ENCODE data around the gene FEM1C. TPM values are rescaled to one million over a fixed set of nuclear protein-coding genes. Genes with fewer than 3 reads are reported as not detected.
A peak's percentile ranks its signal among the peaks of the same experiment; 100 is the strongest.

The FEM1C gene
- total and polyA plus RNA-seq, 9 donors, result 16.7 to 25.2 (median 22.3) TPM

DNA sequence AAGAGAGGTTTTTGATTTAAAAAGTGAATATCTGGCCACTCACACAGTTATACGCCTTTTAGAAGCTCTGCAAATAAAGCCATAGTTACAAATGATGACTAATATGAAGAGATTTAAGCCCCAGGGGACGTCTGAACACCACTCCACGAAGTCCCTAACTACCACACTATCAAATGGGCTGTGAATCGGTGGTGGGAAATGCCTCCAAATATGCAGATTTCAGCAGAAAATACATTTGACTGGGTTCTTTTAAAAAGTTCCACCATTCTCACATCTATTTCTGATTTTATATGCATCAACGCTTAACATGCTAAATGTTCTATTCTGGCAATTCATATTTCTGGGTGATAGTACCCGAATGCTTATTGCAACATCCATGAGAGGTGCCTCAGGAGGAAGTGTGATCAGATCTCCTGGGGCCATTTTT, 35.2 kb upstream of the FEM1C start:
- Histone ChIP-seq H3K4me3 (ENCODE audit: low read length) (no peak overlapping the region), H3K27ac (ENCODE audit: low read length) (no peak overlapping the region), H3K36me3 (ENCODE audit: control insufficient read depth, insufficient read depth, low read length) (peaks cover 5% of the 10 kb centered on the region), H3K4me1 (ENCODE audit: control insufficient read depth, insufficient read depth, low read length) (no peaks in the 10 kb centered on the region), H3K9me3 (replicated peaks; ENCODE audit: control insufficient read depth, low read depth, low read length) (no peaks in the 10 kb centered on the region), H3K27me3 (ENCODE audit: control insufficient read depth, insufficient read depth, low read length) (no peaks in the 10 kb centered on the region)
- WGBS (ENCODE audit: insufficient coverage), result no CpG with 5 or more reads among the region's 6 CpGs
- no peak for DNase-seq

DNA sequence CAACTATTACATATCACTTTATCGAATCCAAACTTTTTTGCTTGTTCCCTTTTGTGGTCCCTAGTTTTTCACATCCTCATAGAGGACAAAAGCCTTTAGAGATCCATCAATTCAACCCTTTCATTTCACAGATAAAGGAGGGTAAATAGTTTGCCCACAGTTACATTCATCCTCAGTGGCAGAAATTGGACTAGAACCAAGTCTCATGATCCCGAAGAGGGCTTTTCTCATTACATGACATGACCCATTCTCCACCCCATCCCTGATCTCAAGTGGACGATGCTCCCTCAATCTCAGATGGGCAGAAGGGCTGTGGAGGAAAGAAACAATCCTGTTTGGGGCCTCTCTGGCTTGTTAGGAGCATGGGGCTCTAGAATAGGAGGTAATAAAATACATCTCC, 34.6 kb upstream of the FEM1C start:
- Histone ChIP-seq H3K4me1 (ENCODE audit: control insufficient read depth, insufficient read depth, low read length) (no peaks in the 10 kb centered on the region), H3K4me3 (ENCODE audit: low read length) (no peak overlapping the region), H3K9me3 (replicated peaks; ENCODE audit: control insufficient read depth, low read depth, low read length) (no peaks in the 10 kb centered on the region), H3K36me3 (ENCODE audit: control insufficient read depth, insufficient read depth, low read length) (peaks cover 5% of the 10 kb centered on the region), H3K27ac (ENCODE audit: low read length) (no peak overlapping the region), H3K27me3 (ENCODE audit: control insufficient read depth, insufficient read depth, low read length) (no peaks in the 10 kb centered on the region)
- WGBS (ENCODE audit: insufficient coverage), result no CpG with 5 or more reads among the region's 3 CpGs
- DNase-seq, result no peak

DNA sequence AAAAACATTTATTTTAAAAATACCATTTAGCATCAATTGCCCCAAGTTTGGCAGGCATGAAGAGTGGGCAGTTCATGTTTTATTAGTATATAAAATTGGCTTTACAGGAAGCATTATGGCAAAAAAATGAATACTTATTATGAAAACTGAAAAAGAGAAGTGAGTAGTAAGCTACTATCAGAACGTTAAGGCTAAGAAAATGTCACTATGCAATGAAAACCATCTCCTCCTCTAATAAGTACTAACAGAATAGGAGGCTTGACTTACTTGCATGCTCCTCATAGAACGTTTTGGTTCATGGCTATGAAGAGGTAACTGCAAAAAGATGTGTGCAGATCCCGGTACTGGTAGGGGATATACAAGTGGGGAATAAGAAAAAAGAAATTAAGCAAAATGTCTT, 34.1 kb upstream of the FEM1C start:
- H3K9me3 ChIP-seq (replicated peaks; ENCODE audit: control insufficient read depth, low read depth, low read length), result no peaks in the 10 kb centered on the region
- peaks cover 5% of the 10 kb centered on the region for H3K36me3 ChIP-seq (ENCODE audit: control insufficient read depth, insufficient read depth, low read length)
- H3K27ac ChIP-seq (ENCODE audit: low read length), result no peak overlapping the region
- no peak overlapping the region for H3K4me3 ChIP-seq (ENCODE audit: low read length)
- H3K27me3 ChIP-seq (ENCODE audit: control insufficient read depth, insufficient read depth, low read length), result no peaks in the 10 kb centered on the region
- H3K4me1 ChIP-seq (ENCODE audit: control insufficient read depth, insufficient read depth, low read length), result no peaks in the 10 kb centered on the region
- no peak for DNase-seq
- no CpG with 5 or more reads among the region's 3 CpGs for WGBS (ENCODE audit: insufficient coverage)

DNA sequence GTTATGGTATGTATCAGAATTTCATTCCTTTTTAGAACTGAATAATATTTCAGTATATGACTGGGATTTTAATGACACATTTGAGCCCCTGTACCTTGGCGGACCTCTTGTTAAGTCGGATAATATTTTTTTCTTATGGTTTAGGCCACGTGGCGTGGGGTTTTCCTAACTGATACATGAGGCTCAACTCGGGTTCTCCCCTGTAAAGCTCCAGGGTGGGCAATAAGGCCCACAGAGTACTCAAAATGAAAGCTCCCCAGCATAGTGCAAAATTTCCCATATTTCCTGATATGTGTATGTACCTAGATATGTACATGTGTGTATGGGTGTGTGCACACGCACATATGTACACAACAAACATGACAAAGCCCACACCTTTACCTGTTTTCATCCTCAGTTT, 33.2 kb upstream of the FEM1C start:
- DNase-seq, result no peak
- no peaks in the 10 kb centered on the region for H3K4me1 ChIP-seq (ENCODE audit: control insufficient read depth, insufficient read depth, low read length)
- no peaks in the 10 kb centered on the region for H3K9me3 ChIP-seq (replicated peaks; ENCODE audit: control insufficient read depth, low read depth, low read length)
- peaks cover 5% of the 10 kb centered on the region for H3K36me3 ChIP-seq (ENCODE audit: control insufficient read depth, insufficient read depth, low read length)
- no CpG with 5 or more reads among the region's 6 CpGs for WGBS (ENCODE audit: insufficient coverage)
- H3K27ac ChIP-seq (ENCODE audit: low read length), result no peak overlapping the region
- no peak overlapping the region for H3K4me3 ChIP-seq (ENCODE audit: low read length)
- no peaks in the 10 kb centered on the region for H3K27me3 ChIP-seq (ENCODE audit: control insufficient read depth, insufficient read depth, low read length)

DNA sequence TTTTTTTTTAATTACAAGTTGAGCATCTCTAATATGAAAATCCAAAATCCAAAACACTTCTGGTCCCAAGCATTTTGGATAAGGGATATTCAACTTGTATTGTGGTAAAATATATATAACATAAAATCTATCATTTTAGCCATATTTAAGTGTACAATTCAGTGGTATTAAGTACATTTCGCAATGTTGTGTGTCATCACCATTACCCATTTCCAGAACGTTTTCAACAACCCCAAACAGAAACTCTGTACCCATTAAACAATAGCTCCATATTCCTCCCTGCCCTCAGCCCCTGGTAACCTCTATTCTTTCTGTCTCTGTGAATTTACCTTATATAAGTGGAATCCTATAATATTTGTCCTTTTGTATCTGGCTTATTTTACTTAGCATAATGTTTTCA, 32.8 kb upstream of the FEM1C start:
- WGBS (ENCODE audit: insufficient coverage), result no CpG with 5 or more reads among the region's 2 CpGs
- H3K27me3 ChIP-seq (ENCODE audit: control insufficient read depth, insufficient read depth, low read length), result no peaks in the 10 kb centered on the region
- no peaks in the 10 kb centered on the region for H3K9me3 ChIP-seq (replicated peaks; ENCODE audit: control insufficient read depth, low read depth, low read length)
- H3K4me3 ChIP-seq (ENCODE audit: low read length), result no peak overlapping the region
- no peak for DNase-seq
- no peaks in the 10 kb centered on the region for H3K4me1 ChIP-seq (ENCODE audit: control insufficient read depth, insufficient read depth, low read length)
- H3K36me3 ChIP-seq (ENCODE audit: control insufficient read depth, insufficient read depth, low read length), result peaks cover 5% of the 10 kb centered on the region
- no peak overlapping the region for H3K27ac ChIP-seq (ENCODE audit: low read length)

DNA sequence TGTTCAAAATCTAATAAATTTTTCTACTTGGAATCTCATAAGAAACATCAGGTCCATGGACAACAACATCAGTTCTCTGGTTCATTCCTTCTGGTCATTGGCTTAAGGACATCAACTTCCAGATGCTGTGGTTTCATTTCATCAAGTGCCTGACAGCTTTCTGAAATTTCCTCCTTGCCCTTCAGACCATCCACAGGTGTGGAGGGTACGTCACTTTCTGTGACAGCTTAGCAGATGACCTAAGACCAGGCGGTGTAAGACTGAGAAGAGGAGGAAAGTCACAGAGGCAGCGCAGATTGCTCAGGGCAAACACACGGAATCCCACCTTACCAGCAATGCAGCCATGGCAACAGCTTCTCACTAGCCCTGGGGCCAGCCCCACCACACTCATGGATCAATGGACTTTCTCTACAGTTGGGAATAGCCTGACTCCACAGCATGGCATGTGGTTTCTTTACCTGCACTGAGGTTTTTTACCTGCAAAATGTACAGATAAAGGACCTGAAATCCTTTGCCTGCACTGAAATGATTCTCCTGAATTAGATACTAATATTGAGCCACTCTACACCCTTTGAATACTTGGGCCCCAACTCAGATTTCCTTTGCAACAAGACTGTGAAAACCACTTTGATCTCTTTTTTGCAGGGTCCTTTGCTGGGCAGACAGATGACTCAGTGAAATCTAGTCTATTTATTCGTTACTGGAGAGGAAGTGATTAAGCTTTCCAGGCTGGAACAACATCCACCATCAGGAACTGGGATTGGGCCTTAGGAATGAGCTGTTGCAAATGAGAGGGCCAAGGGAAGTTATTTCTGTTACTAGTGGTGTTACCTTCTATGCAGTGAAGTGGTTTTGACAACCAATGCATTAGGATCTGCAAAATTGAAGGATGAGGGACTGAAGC, 30.8 kb upstream of the FEM1C start:
- Histone ChIP-seq H3K4me1 (ENCODE audit: control insufficient read depth, insufficient read depth, low read length) (no peaks in the 10 kb centered on the region), H3K9me3 (replicated peaks; ENCODE audit: control insufficient read depth, low read depth, low read length) (no peaks in the 10 kb centered on the region), H3K4me3 (ENCODE audit: low read length) (no peak overlapping the region), H3K36me3 (ENCODE audit: control insufficient read depth, insufficient read depth, low read length) (no peaks in the 10 kb centered on the region), H3K27me3 (ENCODE audit: control insufficient read depth, insufficient read depth, low read length) (no peaks in the 10 kb centered on the region), H3K27ac (ENCODE audit: low read length) (no peak overlapping the region)
- WGBS (ENCODE audit: insufficient coverage), result no CpG with 5 or more reads among the region's 5 CpGs
- DNase-seq, result no peak

DNA sequence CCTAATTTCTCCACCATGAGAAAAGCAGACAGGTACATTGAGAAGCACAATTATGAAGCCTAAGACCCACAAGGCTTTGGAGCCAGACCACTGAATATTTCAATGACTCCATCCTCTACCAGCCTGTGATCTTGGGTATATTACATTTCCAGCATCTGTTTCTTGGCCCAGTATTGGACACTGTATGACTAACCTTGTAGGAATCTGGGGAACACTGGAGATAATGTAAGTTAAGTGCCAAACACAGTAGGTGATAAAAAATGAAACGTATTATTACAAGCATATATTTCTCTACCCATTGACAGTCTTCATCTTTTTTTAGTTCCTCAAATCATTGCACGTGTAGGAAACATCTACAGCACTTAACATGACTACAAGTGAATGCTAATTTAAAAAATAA, 28.6 kb upstream of the FEM1C start:
- no CpG with 5 or more reads among the region's 2 CpGs for WGBS (ENCODE audit: insufficient coverage)
- Histone ChIP-seq H3K9me3 (replicated peaks; ENCODE audit: control insufficient read depth, low read depth, low read length) (no peaks in the 10 kb centered on the region), H3K4me3 (ENCODE audit: low read length) (no peak overlapping the region), H3K36me3 (ENCODE audit: control insufficient read depth, insufficient read depth, low read length) (no peaks in the 10 kb centered on the region), H3K27me3 (ENCODE audit: control insufficient read depth, insufficient read depth, low read length) (no peaks in the 10 kb centered on the region), H3K27ac (ENCODE audit: low read length) (no peak overlapping the region), H3K4me1 (ENCODE audit: control insufficient read depth, insufficient read depth, low read length) (no peaks in the 10 kb centered on the region)
- no peak for DNase-seq

DNA sequence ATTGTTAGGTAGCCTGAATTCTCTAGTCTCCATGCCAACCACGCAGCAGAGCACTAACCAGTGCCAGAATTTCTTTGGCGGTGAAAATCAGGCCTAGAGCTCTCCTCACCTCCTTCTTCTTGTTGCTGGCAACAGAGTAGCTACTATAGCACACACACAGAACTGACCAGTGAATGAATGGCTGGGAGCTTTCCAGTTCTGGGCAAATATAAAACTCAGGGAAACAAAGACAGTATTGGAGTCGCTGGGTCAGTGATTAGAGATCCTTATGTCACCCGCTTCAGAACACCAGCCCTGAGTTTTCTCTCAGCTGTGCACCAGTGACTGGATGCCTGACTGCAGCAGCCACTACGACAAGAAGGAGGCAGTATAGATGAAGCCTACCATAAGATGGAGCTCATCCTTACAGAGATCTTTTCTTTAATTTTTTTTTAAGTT, 26.9 kb upstream of the FEM1C start:
- H3K4me3 ChIP-seq (ENCODE audit: low read length), result no peak overlapping the region
- 68% methylated on average over 2 of the region's 5 CpGs for WGBS (ENCODE audit: insufficient coverage)
- H3K27me3 ChIP-seq (ENCODE audit: control insufficient read depth, insufficient read depth, low read length), result no peaks in the 10 kb centered on the region
- H3K9me3 ChIP-seq (replicated peaks; ENCODE audit: control insufficient read depth, low read depth, low read length), result no peaks in the 10 kb centered on the region
- DNase-seq, result peak; percentile 53
- no peak overlapping the region for H3K27ac ChIP-seq (ENCODE audit: low read length)
- no peaks in the 10 kb centered on the region for H3K36me3 ChIP-seq (ENCODE audit: control insufficient read depth, insufficient read depth, low read length)
- no peaks in the 10 kb centered on the region for H3K4me1 ChIP-seq (ENCODE audit: control insufficient read depth, insufficient read depth, low read length)

DNA sequence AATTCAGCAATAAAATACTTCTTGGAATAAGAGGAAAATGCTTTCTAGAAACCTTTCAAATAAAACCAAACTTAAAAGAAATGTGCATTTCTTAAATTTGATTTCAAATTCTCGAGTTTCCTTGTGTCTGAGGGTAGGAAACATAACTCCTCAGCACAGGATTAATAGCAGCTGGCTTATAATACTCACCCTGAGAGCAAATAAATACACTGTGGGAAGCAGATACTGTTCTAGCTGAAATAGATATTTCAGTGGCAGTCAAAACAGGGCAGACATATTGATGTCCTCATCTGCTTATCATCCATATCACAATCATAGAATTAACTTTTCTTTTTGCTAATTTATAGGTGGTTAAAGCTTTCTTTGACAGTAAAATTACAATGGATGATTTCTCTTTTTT, 24.1 kb upstream of the FEM1C start:
- no CpG with 5 or more reads among the region's 1 CpG for WGBS (ENCODE audit: insufficient coverage)

DNA sequence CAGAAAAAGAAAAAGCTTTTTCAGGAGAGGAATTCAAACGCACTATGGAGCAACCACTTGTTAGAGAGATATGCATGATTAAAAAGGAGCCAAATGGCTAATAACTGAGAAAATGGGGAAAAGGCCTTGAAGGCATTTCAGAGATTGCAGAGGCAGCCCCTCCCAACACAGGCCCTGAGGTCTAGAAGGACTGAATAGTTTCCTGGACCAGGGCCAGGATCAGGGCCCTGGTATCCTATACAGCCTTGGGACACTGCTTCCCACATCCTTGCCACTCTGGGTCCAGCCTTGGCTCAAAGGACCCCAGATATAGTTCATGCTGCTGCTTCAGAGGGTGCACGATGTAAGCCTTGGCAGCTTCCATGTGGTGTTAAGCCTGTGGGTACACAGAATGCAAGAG, 20.7 kb upstream of the FEM1C start:
- no peak overlapping the region for H3K4me3 ChIP-seq (ENCODE audit: low read length)
- H3K27ac ChIP-seq (ENCODE audit: low read length), result no peak overlapping the region
- peaks cover 5% of the 10 kb centered on the region for H3K4me1 ChIP-seq (ENCODE audit: control insufficient read depth, insufficient read depth, low read length)
- no peak for DNase-seq
- H3K36me3 ChIP-seq (ENCODE audit: control insufficient read depth, insufficient read depth, low read length), result no peaks in the 10 kb centered on the region
- H3K9me3 ChIP-seq (replicated peaks; ENCODE audit: control insufficient read depth, low read depth, low read length), result no peaks in the 10 kb centered on the region
- WGBS (ENCODE audit: insufficient coverage), result 75% methylated on average over 2 of the region's 2 CpGs
- H3K27me3 ChIP-seq (ENCODE audit: control insufficient read depth, insufficient read depth, low read length), result no peaks in the 10 kb centered on the region

More for the DNA sequence above, 24.1 kb upstream of the FEM1C start:
- Histone ChIP-seq H3K4me1 (ENCODE audit: control insufficient read depth, insufficient read depth, low read length) (peaks cover 5% of the 10 kb centered on the region), H3K27ac (ENCODE audit: low read length) (no peak overlapping the region), H3K9me3 (replicated peaks; ENCODE audit: control insufficient read depth, low read depth, low read length) (no peaks in the 10 kb centered on the region), H3K4me3 (ENCODE audit: low read length) (no peak overlapping the region), H3K27me3 (ENCODE audit: control insufficient read depth, insufficient read depth, low read length) (no peaks in the 10 kb centered on the region), H3K36me3 (ENCODE audit: control insufficient read depth, insufficient read depth, low read length) (no peaks in the 10 kb centered on the region)
- no peak for DNase-seq
